ENCODE measurements around the gene VAT1.
"Not testable (repeated sequence)": the region's sequence is repeated elsewhere in the genome, so short reads cannot be mapped to it uniquely, and the experiment has no call there.

VAT1 gene

GRCh38 chr17:43006639-43007551, 15.3 kb downstream of the VAT1 start, which contains the start of gene IFI35:
TSS of gene IFI35 (plus strand) at chr17:43006784. CDS start at chr17:43006948, 164 bp downstream.
- peak; percentile 33 for DNase-seq

- DNase-seq: no peak
Observed at GRCh38 chr17:43003542-43004172, 18.5 kb downstream of the VAT1 start.

- DNase-seq: not testable (repeated sequence)
Observed at GRCh38 chr17:43000894-43001293, 21.3 kb downstream of the VAT1 start.

DNA sequence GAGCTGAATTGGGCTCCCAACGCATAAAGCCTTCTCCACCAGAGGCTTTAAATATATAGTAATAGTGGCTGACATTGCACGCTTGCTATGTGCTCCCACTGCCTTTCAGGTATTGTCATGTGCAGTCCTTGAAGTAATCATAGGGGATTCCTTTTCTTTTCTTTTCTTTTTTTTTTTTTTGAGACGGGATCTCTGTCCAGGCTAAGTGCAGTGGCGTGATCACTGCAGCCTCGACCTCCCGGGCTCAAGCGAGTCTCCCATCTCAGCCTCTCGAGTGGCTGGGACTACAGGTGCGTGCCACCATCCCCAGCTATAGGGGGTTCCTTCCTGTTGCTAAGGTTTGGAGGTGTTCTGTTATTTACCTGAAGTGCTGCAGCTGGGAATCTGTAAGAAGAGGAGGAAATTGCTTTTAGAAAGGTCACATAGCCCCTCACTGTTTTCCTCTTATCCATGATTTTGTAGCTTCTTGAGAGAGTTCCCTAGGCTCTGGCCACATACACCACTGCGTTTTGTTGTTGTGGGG, 23.1 kb downstream of the VAT1 start:
- DNase-seq: no peak

GRCh38 chr17:42997984-42998938, 23.9 kb downstream of the VAT1 start, which contains the start of gene RPL27:
TSS of gene RPL27 (plus strand) at chr17:42998419. CDS start at chr17:42998751, 332 bp downstream.
- DNase-seq: peak; percentile 99

- no peak for DNase-seq
Observed at GRCh38 chr17:42997390-42997983, 24.7 kb downstream of the VAT1 start.

DNA sequence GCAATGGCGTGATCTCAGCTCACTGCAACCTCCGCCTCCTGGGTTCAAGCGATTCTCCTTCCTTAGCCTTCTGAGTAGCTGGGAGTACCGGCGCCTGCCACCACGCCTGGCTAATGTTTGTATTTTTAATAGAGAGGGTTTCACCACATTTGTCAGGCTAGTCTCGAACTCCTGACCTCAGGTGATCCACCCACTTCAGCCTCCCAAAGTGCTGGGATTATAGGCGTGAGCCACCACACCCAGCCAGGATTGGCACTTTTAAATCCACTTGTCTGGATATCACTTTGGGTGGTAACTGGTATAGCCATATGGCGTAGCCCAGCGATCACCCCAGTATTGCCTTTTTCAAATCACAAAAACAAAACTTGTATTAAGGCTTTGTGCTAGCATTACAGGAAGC, 28.3 kb downstream of the VAT1 start:
- not testable (repeated sequence) for DNase-seq

GRCh38 chr17:42992872-42993271, 29.3 kb downstream of the VAT1 start:
- DNase-seq: no peak

DNA sequence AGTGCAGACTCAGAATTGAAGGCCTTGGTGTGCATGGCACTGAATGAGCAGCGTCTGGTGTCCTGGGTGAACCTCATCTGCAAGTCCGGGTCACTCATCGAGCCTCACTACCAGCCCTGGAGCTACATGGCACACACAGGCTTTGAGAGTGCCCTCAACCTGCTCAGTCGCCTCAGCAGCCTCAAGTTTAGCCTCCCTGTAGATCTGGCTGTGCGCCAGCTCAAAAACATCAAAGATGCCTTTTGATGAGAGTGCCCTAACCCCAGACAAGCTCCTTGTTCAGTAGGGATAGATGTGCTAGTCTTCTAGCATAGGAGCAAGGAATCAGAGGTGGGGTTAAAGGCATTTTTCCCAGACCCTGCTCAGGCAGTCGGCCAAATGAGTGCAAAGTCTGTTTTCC, 30.7 kb downstream of the VAT1 start:
- no peak for DNase-seq

DNA sequence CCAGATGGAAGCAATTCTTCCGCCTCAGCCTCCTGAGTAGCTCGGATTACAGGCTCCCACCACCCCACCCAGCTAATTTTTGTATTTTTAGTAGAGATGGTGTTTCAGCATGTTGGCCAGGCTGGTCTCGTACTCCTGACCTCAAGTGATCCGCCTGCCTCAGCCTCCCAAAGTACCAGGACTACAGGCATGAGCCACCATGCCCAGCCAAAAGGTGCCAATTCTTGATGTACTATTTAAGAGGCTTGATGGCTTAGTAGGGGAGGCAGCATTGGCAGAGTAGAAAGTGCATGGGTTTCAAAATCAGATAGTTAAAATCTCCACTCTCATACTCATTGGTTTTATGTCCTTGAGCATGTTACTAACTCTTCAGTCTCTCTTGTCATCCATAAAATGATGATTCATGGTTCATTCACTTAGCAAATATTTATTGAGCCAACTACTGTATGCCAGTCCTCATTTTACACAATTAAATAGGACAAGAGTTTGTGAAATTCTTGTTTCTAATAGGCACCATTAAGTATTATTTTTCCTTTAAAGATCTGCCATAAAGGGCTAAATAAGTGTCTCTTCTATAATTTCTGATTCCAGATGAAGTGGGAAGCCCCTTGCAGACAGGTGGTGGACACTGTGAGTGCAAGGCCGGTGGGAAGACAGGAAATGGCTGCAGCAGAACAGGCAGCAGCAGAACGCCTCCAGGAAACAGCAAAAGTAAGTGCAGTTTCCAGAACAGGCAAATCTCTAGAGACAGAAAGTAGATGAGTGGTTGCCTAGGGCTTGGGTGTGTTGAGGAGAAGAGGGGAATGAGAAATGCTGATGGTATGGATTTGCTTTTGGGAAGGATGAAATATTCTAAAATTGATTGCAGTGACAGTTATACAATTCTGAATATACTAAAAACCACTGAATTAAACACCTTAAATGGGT, 32.2 kb downstream of the VAT1 start:
- DNase-seq: no peak

DNA sequence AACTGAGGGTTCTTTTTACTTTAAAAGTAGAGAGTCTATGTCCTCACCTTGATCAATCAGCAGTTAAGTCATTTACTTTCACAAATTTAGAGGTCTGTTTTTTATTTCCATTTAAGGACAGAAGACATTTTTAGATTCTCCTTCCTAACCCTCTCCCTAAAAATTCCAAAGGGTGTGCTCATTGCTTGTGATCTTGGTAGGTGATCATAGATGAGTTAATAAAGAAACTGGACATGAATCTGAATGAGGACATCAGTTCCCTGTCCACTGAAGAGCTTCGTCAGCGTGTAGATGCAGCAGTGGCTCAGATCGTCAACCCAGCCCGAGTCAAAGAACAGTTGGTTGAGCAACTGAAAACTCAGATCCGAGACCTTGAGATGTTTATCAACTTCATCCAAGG, 33.0 kb downstream of the VAT1 start:
- no peak for DNase-seq

GRCh38 chr17:42985225-42985624, 37.0 kb downstream of the VAT1 start:
- no peak for DNase-seq

DNA sequence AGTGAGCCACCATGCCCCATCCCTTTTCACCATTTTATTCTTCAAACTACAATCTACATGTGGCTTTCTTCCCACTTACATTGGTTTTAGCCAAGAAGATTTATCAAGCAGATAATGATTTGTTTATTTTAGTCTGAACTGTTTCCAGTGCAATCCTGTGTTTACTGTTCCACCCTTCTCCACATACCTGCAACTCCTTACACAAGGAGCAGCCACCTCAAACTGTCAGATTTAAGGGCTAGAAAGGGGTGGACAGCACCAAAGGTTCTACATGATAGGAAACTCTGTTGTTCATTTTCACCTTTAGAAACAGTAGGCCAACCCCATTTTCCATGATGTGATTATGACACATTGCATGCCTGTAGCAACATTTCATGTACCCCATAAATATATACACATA, 39.9 kb downstream of the VAT1 start:
- no peak for DNase-seq

GRCh38 chr17:42980766-42981397, 41.3 kb downstream of the VAT1 start:
- peak; percentile 25 for DNase-seq

- peak; percentile 94 for DNase-seq
Observed at GRCh38 chr17:42980274-42980765, 41.9 kb downstream of the VAT1 start, which contains the start of gene RUNDC1. TSS of gene RUNDC1 (plus strand) at chr17:42980565. CDS start at chr17:42980577, 12 bp downstream.

- DNase-seq: peak; percentile 70
Observed at GRCh38 chr17:42979511-42980273, 42.5 kb downstream of the VAT1 start, which contains the start of gene PTGES3L. TSS of gene PTGES3L (minus strand) at chr17:42980080. CDS start at chr17:42980053, 27 bp downstream.

DNA sequence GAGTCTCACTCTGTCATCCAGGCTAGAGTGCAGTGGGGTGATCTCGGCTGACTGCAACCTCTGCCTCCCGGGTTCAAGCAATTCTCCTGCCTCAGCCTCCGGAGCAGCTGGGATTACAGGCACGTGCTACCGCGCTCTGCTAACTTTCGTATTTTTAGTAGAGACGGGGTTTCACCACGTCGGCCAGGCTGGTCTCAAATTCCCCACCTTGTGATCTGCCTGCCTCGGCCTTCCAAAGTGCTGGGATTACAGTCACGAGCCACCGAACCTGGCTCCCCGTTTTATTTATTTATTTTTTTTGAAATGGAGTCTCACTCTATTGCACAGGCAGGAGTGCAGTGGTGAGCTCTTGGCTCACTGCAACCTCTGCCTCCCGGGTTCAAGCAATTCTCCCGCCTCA, 46.5 kb downstream of the VAT1 start:
- not testable (repeated sequence) for DNase-seq

DNA sequence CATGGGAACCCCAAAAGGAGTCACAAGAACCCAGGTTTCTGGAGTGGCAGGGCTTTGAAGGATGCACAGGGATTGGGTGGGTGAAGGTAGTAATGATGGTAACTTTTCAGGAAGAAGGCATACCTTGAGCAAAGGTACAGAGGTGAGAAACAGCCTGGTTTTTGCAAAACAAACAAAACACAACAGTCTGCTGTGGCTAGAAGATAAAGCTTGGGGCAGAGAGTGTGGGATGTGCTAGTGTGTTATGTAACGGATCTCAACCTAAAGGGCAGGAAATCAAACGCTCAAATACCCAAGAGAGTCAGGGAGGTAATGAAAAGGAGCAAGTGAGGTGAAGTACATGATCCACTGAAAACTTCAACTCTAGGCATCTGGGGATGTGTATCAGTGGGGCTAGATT, 46.9 kb downstream of the VAT1 start:
- DNase-seq: no peak

GRCh38 chr17:42973323-42973722, 48.9 kb downstream of the VAT1 start:
- not testable (repeated sequence) for DNase-seq
